DOHH2 (cell line): ENCODE data around the gene PCDH18.

Experiments used
- H3F3A ChIP-seq: fragments of 200-600 bp; sonication (generic), shearing (Covaris generic); 2 replicates; pipeline ENCODE4 v1.6.0; 2016; ENCODE audit warnings: antibody characterized with exemption, mild to moderate bottlenecking; ENCODE audit not compliant: control insufficient read depth, insufficient read depth
- H3K27ac ChIP-seq: fragments of 200-600 bp; sonication (generic); 2 replicates; pipeline ENCODE4 v1.5.1; 2014; ENCODE audit warnings: low read depth, mild to moderate bottlenecking, low read length, moderate library complexity
- H3K27me3 ChIP-seq: fragments of 200-600 bp; sonication (generic); 2 replicates; pipeline ENCODE4 v1.6.1; 2014; ENCODE audit warnings: mild to moderate bottlenecking, low read length, mixed read lengths; ENCODE audit not compliant: control insufficient read depth
- H3K36me3 ChIP-seq: fragments of 200-600 bp; sonication (generic); 2 replicates; pipeline ENCODE4 v1.6.1; 2014; ENCODE audit warnings: mild to moderate bottlenecking, low read length, moderate library complexity, mixed read lengths; ENCODE audit not compliant: control insufficient read depth
- H3K4me1 ChIP-seq: fragments of 200-600 bp; sonication (generic); 2 replicates; pipeline ENCODE4 v1.6.1; 2014; ENCODE audit warnings: mild to moderate bottlenecking, low read length, mixed read lengths; ENCODE audit not compliant: control insufficient read depth
- H3K4me2 ChIP-seq: fragments of 200-600 bp; sonication (generic); 2 replicates; pipeline ENCODE4 v1.6.0; 2014; ENCODE audit warnings: mild to moderate bottlenecking, low read length, moderate library complexity
- H3K4me3 ChIP-seq: fragments of 200-600 bp; sonication (generic); 2 replicates; pipeline ENCODE4 v1.5.1; 2014; ENCODE audit warnings: mild to moderate bottlenecking, low read length, mixed read lengths
- H3K79me2 ChIP-seq: fragments of 200-600 bp; sonication (generic); 2 replicates; pipeline ENCODE4 v1.6.1; 2014; ENCODE audit warnings: mild to moderate bottlenecking, low read length, mixed read lengths; ENCODE audit not compliant: control insufficient read depth
- H3K9me2 ChIP-seq: fragments of 200-600 bp; sonication (generic); replicated peaks from 2 replicates; pipeline ENCODE4 v1.6.1; 2014; ENCODE audit warnings: mild to moderate bottlenecking, low read length, mixed read lengths; ENCODE audit not compliant: control insufficient read depth
- H3K9me3 ChIP-seq: fragments of 200-600 bp; sonication (generic); 2 replicates; pipeline ENCODE4 v1.6.1; 2014; ENCODE audit warnings: antibody characterized with exemption, low read length, mixed read lengths; ENCODE audit not compliant: control insufficient read depth, insufficient read depth
- H4K20me1 ChIP-seq: fragments of 200-600 bp; sonication (generic); 2 replicates; pipeline ENCODE4 v1.6.0; 2014; ENCODE audit warnings: low read depth, mild to moderate bottlenecking, antibody characterized with exemption, low read length, moderate library complexity; ENCODE audit not compliant: control insufficient read depth, insufficient read depth
- EZH2phosphoT487 ChIP-seq: fragments of 200-600 bp; sonication (generic); IDR thresholded peaks from 2 replicates; pipeline ENCODE4 v1.6.1; 2017; ENCODE audit warnings: borderline replicate concordance, mild to moderate bottlenecking, antibody characterized with exemption, low read length, moderate library complexity, mixed read lengths
- TF ChIP-seq, protein P1 (sequence below): fragments of 200-600 bp; sonication (generic); IDR thresholded peaks from one replicate; pipeline ENCODE4 v1.5.1; 2014; ENCODE audit warnings: antibody characterized with exemption, mild to moderate bottlenecking, low read depth, low read length; ENCODE audit not compliant: poor library complexity, severe bottlenecking

The PCDH18 gene

DNA sequence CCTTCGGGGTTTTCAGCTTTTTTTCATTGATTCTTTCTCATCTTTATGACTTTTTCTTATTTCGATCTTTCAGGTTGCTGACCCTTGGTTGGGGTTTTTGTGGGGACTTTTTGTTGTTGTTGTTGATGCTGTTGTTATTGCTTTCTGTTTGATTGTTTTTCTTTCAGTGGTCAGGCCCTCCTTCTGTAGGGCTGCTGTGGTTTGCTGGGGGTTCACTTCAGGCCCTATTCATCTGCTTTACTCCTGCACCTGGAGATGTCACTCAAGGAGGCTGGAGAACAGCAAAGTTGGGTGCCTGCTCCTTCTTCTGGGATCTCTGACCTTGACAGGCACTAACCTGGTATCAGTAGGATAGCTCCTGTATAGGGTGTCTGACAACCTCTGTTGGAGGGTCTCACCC, 39.9 kb upstream of the PCDH18 start:
- H3K27ac ChIP-seq, result no peak overlapping the region
- no peaks in the 10 kb centered on the region for H3K79me2 ChIP-seq
- no peaks in the 10 kb centered on the region; the same call in 1 of the 2 replicates for H3K9me3 ChIP-seq
- H4K20me1 ChIP-seq, result no peaks in the 10 kb centered on the region
- H3K36me3 ChIP-seq, result no peaks in the 10 kb centered on the region
- no peak overlapping the region for H3K4me3 ChIP-seq
- H3K4me2 ChIP-seq, result no peak overlapping the region
- no peaks in the 10 kb centered on the region for H3F3A ChIP-seq
- no peaks in the 10 kb centered on the region for H3K27me3 ChIP-seq
- TF ChIP-seq EZH2phosphoT487, result no peak
- TF ChIP-seq, protein P1, sequence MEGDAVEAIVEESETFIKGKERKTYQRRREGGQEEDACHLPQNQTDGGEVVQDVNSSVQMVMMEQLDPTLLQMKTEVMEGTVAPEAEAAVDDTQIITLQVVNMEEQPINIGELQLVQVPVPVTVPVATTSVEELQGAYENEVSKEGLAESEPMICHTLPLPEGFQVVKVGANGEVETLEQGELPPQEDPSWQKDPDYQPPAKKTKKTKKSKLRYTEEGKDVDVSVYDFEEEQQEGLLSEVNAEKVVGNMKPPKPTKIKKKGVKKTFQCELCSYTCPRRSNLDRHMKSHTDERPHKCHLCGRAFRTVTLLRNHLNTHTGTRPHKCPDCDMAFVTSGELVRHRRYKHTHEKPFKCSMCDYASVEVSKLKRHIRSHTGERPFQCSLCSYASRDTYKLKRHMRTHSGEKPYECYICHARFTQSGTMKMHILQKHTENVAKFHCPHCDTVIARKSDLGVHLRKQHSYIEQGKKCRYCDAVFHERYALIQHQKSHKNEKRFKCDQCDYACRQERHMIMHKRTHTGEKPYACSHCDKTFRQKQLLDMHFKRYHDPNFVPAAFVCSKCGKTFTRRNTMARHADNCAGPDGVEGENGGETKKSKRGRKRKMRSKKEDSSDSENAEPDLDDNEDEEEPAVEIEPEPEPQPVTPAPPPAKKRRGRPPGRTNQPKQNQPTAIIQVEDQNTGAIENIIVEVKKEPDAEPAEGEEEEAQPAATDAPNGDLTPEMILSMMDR, result no peak
- H3K4me1 ChIP-seq, result no peaks in the 10 kb centered on the region
- no peaks in the 10 kb centered on the region for H3K9me2 ChIP-seq

GRCh38 chr4:137559801-137560200, 27.5 kb upstream of the PCDH18 start:
- Histone ChIP-seq H3K9me2 (no peaks in the 10 kb centered on the region), H3K36me3 (no peaks in the 10 kb centered on the region), H3K4me1 (no peaks in the 10 kb centered on the region), H4K20me1 (no peaks in the 10 kb centered on the region), H3K4me3 (no peak overlapping the region), H3K27ac (no peak overlapping the region), H3K9me3 (no peaks in the 10 kb centered on the region), H3K79me2 (no peaks in the 10 kb centered on the region), H3F3A (no peaks in the 10 kb centered on the region), H3K27me3 (no peaks in the 10 kb centered on the region), H3K4me2 (no peak overlapping the region)
- TF ChIP-seq EZH2phosphoT487, result no peak
- TF ChIP-seq, protein P1, result no peak

GRCh38 chr4:137558951-137559350, 26.7 kb upstream of the PCDH18 start:
- Histone ChIP-seq H3K36me3 (no peaks in the 10 kb centered on the region), H3K4me1 (no peaks in the 10 kb centered on the region), H3K27ac (no peak overlapping the region), H3K4me3 (no peak overlapping the region), H3K4me2 (no peak overlapping the region), H3F3A (no peaks in the 10 kb centered on the region), H3K79me2 (no peaks in the 10 kb centered on the region), H4K20me1 (no peaks in the 10 kb centered on the region), H3K9me2 (no peaks in the 10 kb centered on the region), H3K9me3 (no peaks in the 10 kb centered on the region), H3K27me3 (no peaks in the 10 kb centered on the region)
- TF ChIP-seq, protein P1, result no peak
- no peak for TF ChIP-seq EZH2phosphoT487

DNA sequence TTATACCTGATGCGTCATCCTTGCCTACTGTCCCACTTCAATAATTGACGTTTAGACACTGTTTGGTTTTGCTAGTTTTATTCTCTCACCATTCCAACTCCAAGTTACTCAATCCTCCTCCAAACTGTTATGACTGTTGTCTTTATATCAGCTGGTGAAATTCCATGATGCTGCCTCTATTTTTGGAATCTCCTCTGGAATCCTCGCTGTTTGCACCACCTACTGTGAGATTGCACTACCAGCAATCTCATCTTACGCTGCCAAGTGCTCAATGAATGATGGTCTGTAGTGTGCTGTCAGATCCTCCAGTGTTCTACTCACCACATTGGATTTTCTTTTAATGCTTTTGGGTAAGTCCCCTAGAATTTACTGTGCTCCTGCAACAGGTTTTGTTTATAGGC, 13.2 kb upstream of the PCDH18 start:
- no peak overlapping the region for H3K27ac ChIP-seq
- no peak overlapping the region for H3K4me3 ChIP-seq
- no peaks in the 10 kb centered on the region; the same call in 1 of the 2 replicates for H3K9me2 ChIP-seq
- no peaks in the 10 kb centered on the region for H3K36me3 ChIP-seq
- TF ChIP-seq, protein P1, result no peak
- TF ChIP-seq EZH2phosphoT487, result no peak
- H3K4me1 ChIP-seq, result no peaks in the 10 kb centered on the region
- no peaks in the 10 kb centered on the region for H3F3A ChIP-seq
- H3K4me2 ChIP-seq, result no peak overlapping the region
- H3K79me2 ChIP-seq, result no peaks in the 10 kb centered on the region
- H4K20me1 ChIP-seq, result no peaks in the 10 kb centered on the region
- no peaks in the 10 kb centered on the region for H3K9me3 ChIP-seq
- H3K27me3 ChIP-seq, result no peaks in the 10 kb centered on the region
